HG02678 (cell line): ENCODE results near the gene SDK1.
"Not testable (repeated sequence)": the region's sequence is repeated elsewhere in the genome, so short reads cannot be mapped to it uniquely, and the experiment has no call there.

Experiments
- ATAC-seq: cut with Tn5 transposase; IDR thresholded peaks from one replicate; pipeline ENCODE4 v1.9.1; 2021; ENCODE audit warnings: mild to moderate bottlenecking, moderate library complexity; ENCODE audit not compliant: unreplicated experiment

Gene SDK1

GRCh38 chr7:4080954-4081353 lies 779.9 kb downstream of the SDK1 start:
- no peak for ATAC-seq

- ATAC-seq, result no peak
These were observed 782.5 kb downstream of the SDK1 start for GRCh38 chr7:4083513-4083912.

- no peak for ATAC-seq
These were observed 783.2 kb downstream of the SDK1 start for GRCh38 chr7:4084271-4084670.

GRCh38 chr7:4085937-4086691 lies 785.1 kb downstream of the SDK1 start:
- no peak for ATAC-seq

GRCh38 chr7:4086723-4087122 lies 785.7 kb downstream of the SDK1 start:
- no peak for ATAC-seq

GRCh38 chr7:4091767-4092166 lies 790.7 kb downstream of the SDK1 start:
- no peak for ATAC-seq

- no peak for ATAC-seq
These were observed 792.0 kb downstream of the SDK1 start for GRCh38 chr7:4093035-4093434.

- ATAC-seq, result no peak
These were observed 792.4 kb downstream of the SDK1 start for GRCh38 chr7:4093483-4093882.

GRCh38 chr7:4094158-4094557 lies 793.1 kb downstream of the SDK1 start:
- ATAC-seq, result not testable (repeated sequence)

- no peak for ATAC-seq
These were observed 796.1 kb downstream of the SDK1 start for GRCh38 chr7:4097001-4097609.

GRCh38 chr7:4098169-4098568 lies 797.1 kb downstream of the SDK1 start:
- ATAC-seq, result no peak

GRCh38 chr7:4099651-4100050 lies 798.6 kb downstream of the SDK1 start:
- no peak for ATAC-seq

GRCh38 chr7:4100148-4100547 lies 799.1 kb downstream of the SDK1 start:
- ATAC-seq, result no peak

- ATAC-seq, result no peak
These were observed 799.6 kb downstream of the SDK1 start for GRCh38 chr7:4100691-4101090.

- no peak for ATAC-seq
These were observed 801.3 kb downstream of the SDK1 start for GRCh38 chr7:4102231-4102841.

GRCh38 chr7:4103352-4104091 lies 802.5 kb downstream of the SDK1 start:
- no peak for ATAC-seq

- ATAC-seq, result no peak
These were observed 806.8 kb downstream of the SDK1 start for GRCh38 chr7:4107839-4108238.

GRCh38 chr7:4108951-4109350 lies 807.9 kb downstream of the SDK1 start:
- ATAC-seq, result no peak

GRCh38 chr7:4109481-4110110 lies 808.5 kb downstream of the SDK1 start:
- ATAC-seq, result no peak

- no peak for ATAC-seq
These were observed 809.4 kb downstream of the SDK1 start for GRCh38 chr7:4110438-4110837.

GRCh38 chr7:4111166-4111565 lies 810.1 kb downstream of the SDK1 start:
- no peak for ATAC-seq
